ENCODE results near the gene TMBIM1. TPM values are rescaled to one million over a fixed set of nuclear protein-coding genes. Genes with fewer than 3 reads are reported as not detected.

Gene TMBIM1
- total and polyA plus RNA-seq, 2 donors (not counting 3 experiments of a cell fraction or from before 2014, with no cell fraction given), result 141 to 229 TPM

- Histone ChIP-seq H3K9me1 (replicated peaks; ENCODE audit: control insufficient read depth, extremely low read depth, insufficient read depth, low read length) (no peaks in the 10 kb centered on the region), H3K36me3 (ENCODE audit: control insufficient read depth in 2 of 2, extremely low read depth in 1 of 2, insufficient read depth in 2 of 2, low read length in 2 of 2) (no peaks in the 10 kb centered on the region), H3K27me3 (ENCODE audit: control insufficient read depth in 2 of 2, insufficient read depth in 2 of 2, low read length in 2 of 2) (no peaks in the 10 kb centered on the region), H3K79me2 (ENCODE audit: control insufficient read depth, insufficient read depth, low read length) (no peaks in the 10 kb centered on the region), H4K20me1 (replicated peaks; ENCODE audit: control insufficient read depth, extremely low read depth, insufficient read depth, low read length) (no peaks in the 10 kb centered on the region), H3K27ac (ENCODE audit: insufficient read depth, low read depth, low read length) (no peak overlapping the region), H3K9me3 (replicated peaks; ENCODE audit: control insufficient read depth, insufficient read depth, low read length) (no peaks in the 10 kb centered on the region), H3K4me3 (replicated peaks in 1 of 3; ENCODE audit: insufficient read depth in 1 of 3, low read depth in 1 of 3, low read length in 3 of 3) (no peak overlapping the region), H2AFZ (ENCODE audit: low read depth, low read length) (no peak overlapping the region), H3K4me2 (ENCODE audit: insufficient read depth, low read length) (no peak overlapping the region), H3K4me1 (ENCODE audit: control insufficient read depth, extremely low read depth, insufficient read depth, low read length) (no peaks in the 10 kb centered on the region), H3K9ac (replicated peaks; ENCODE audit: extremely low read depth, insufficient read depth, low read length) (no peak overlapping the region)
- TF ChIP-seq GATA2 (IDR thresholded peaks at IDR 0.05; ENCODE audit: insufficient read depth, insufficient read length, low read depth, low read length) (no peak), EZH2 (IDR thresholded peaks at IDR 0.05; ENCODE audit: borderline replicate concordance, low read depth, low read length, severe bottlenecking) (no peak), JUN (IDR thresholded peaks at IDR 0.05; ENCODE audit: borderline replicate concordance, insufficient read depth, insufficient read length, low read depth) (no peak)
- intact Hi-C loops (cut with micrococcal nuclease), result no loop called here
- ChIA-PET POLR2A (no interaction called here), CTCF (no interaction called here)
- FAIRE-seq, result no peak
- no peak for DNase-seq (ENCODE audit: low read depth, low spot score)
- no TSS peak for BruUV-seq (replicated peaks)
- dilution Hi-C loops (cut with MboI; ENCODE audit: extremely low pct_ligation_motif_present, low sequenced_read_pairs), result no loop called here
Measured at GRCh38 chr2:218332920-218333645, 40.8 kb upstream of the TMBIM1 start.

- Histone ChIP-seq H3K4me2 (ENCODE audit: insufficient read depth, low read length) (no peak overlapping the region), H2AFZ (ENCODE audit: low read depth, low read length) (no peak overlapping the region), H3K27me3 (ENCODE audit: control insufficient read depth in 2 of 2, insufficient read depth in 2 of 2, low read length in 2 of 2) (no peaks in the 10 kb centered on the region), H3K9me3 (replicated peaks; ENCODE audit: control insufficient read depth, insufficient read depth, low read length) (no peaks in the 10 kb centered on the region), H3K4me1 (ENCODE audit: control insufficient read depth, extremely low read depth, insufficient read depth, low read length) (no peaks in the 10 kb centered on the region), H3K27ac (ENCODE audit: insufficient read depth, low read depth, low read length) (no peak overlapping the region), H3K4me3 (replicated peaks in 1 of 3; ENCODE audit: insufficient read depth in 1 of 3, low read depth in 1 of 3, low read length in 3 of 3) (no peak overlapping the region), H3K9ac (replicated peaks; ENCODE audit: extremely low read depth, insufficient read depth, low read length) (no peak overlapping the region), H3K36me3 (ENCODE audit: control insufficient read depth in 2 of 2, extremely low read depth in 1 of 2, insufficient read depth in 2 of 2, low read length in 2 of 2) (no peaks in the 10 kb centered on the region), H4K20me1 (replicated peaks; ENCODE audit: control insufficient read depth, extremely low read depth, insufficient read depth, low read length) (no peaks in the 10 kb centered on the region), H3K9me1 (replicated peaks; ENCODE audit: control insufficient read depth, extremely low read depth, insufficient read depth, low read length) (no peaks in the 10 kb centered on the region), H3K79me2 (ENCODE audit: control insufficient read depth, insufficient read depth, low read length) (no peaks in the 10 kb centered on the region)
- DNase-seq (ENCODE audit: low read depth, low spot score) (no peak), FAIRE-seq (no peak)
- ChIA-PET POLR2A (no interaction called here), CTCF (interaction anchor here (1.4 kb wide), 1 partner anchor 31 kb away, joined by 4 read pairs; no protein-coding TSS in a partner anchor)
- no TSS peak for BruUV-seq (replicated peaks)
- dilution Hi-C loops (cut with MboI; ENCODE audit: extremely low pct_ligation_motif_present, low sequenced_read_pairs), result no loop called here
- TF ChIP-seq GATA2 (IDR thresholded peaks at IDR 0.05; ENCODE audit: insufficient read depth, insufficient read length, low read depth, low read length), result no peak
- TF ChIP-seq, protein P1, sequence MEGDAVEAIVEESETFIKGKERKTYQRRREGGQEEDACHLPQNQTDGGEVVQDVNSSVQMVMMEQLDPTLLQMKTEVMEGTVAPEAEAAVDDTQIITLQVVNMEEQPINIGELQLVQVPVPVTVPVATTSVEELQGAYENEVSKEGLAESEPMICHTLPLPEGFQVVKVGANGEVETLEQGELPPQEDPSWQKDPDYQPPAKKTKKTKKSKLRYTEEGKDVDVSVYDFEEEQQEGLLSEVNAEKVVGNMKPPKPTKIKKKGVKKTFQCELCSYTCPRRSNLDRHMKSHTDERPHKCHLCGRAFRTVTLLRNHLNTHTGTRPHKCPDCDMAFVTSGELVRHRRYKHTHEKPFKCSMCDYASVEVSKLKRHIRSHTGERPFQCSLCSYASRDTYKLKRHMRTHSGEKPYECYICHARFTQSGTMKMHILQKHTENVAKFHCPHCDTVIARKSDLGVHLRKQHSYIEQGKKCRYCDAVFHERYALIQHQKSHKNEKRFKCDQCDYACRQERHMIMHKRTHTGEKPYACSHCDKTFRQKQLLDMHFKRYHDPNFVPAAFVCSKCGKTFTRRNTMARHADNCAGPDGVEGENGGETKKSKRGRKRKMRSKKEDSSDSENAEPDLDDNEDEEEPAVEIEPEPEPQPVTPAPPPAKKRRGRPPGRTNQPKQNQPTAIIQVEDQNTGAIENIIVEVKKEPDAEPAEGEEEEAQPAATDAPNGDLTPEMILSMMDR (IDR thresholded peaks at IDR 0.05; ENCODE audit: extremely low read depth in 1 of 2, insufficient read depth in 1 of 2, low read depth in 1 of 2, low read length in 2 of 2), result no peak
- no peak for TF ChIP-seq POLR2A (IDR thresholded peaks at IDR 0.05; ENCODE audit: low read depth, low read length)
- no peak for TF ChIP-seq MYC (IDR thresholded peaks at IDR 0.05; ENCODE audit: low read depth, low read length)
- TF ChIP-seq, protein P2, sequence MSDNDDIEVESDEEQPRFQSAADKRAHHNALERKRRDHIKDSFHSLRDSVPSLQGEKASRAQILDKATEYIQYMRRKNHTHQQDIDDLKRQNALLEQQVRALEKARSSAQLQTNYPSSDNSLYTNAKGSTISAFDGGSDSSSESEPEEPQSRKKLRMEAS (IDR thresholded peaks at IDR 0.05; ENCODE audit: insufficient read depth, insufficient read length), result no peak
- TF ChIP-seq EZH2 (IDR thresholded peaks at IDR 0.05; ENCODE audit: borderline replicate concordance, low read depth, low read length, severe bottlenecking), result no peak
- TF ChIP-seq FOS (IDR thresholded peaks at IDR 0.05; ENCODE audit: borderline replicate concordance, insufficient read depth, low read length), result no peak
- no peak for TF ChIP-seq POLR2AphosphoS5 (IDR thresholded peaks at IDR 0.05; ENCODE audit: insufficient read depth, low read depth, low read length)
- TF ChIP-seq JUN (IDR thresholded peaks at IDR 0.05; ENCODE audit: borderline replicate concordance, insufficient read depth, insufficient read length, low read depth), result no peak
- intact Hi-C loops (cut with micrococcal nuclease), result no loop called here
Measured at GRCh38 chr2:218332288-218332687, 40.0 kb upstream of the TMBIM1 start.
